Stimulated activated CD8-positive, alpha-beta memory T cell treated with anti-CD3 and anti-CD28 coated beads, Interleukin-2, amount 100 ng/mL, for 1 hour (primary cell): ENCODE data around the gene MOV10L1.
A peak's percentile ranks its signal among the peaks of the same experiment; 100 is the strongest.
"Not testable (repeated sequence)": the region's sequence is repeated elsewhere in the genome, so short reads cannot be mapped to it uniquely, and the experiment has no call there.

Source experiments
- DNase-seq, 2 donors: peaks; one replicate each; pipeline ENCODE4 v3.0.0-alpha.2; 2020; ENCODE audit warnings: low read depth in 2 of 2

The MOV10L1 gene

DNA sequence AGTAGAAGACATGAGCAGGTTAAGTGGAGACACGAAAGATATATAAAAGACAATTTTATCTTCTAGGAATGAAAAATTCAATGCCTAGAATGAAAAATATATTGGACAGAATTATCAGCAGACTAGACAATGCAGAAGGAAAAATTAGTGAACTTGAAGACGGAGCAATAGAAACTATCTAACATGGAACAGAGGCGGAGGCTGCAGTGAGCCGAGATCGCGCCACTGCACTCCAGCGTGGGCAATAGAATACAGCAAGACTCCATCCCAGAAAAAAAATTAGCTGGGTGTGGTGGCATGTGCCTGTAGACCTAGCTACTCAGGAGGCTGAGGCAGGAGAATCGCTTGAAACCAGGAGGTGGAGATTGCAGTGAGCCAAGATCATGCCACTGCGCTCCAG lies 47.5 kb downstream of the MOV10L1 start:
- DNase-seq, result not testable (repeated sequence)

DNA sequence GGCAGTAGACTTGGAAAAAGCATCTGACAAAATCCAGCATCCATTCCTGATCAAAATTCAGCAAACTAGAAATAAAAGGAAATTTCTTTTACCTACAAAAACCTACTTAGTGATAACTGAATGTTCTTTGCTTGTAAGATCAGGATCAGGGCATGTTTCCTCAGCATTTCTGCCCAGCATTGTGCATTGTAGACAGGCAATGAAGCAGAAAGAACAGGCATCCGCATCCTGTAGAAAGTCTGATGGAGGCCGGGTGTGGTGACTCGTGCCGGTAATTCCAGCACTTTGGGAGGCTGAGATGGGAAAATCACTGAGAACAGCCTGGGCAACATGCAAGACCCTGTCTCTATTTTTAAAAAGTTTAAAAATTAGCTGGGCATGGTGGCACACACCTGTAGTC lies 48.2 kb downstream of the MOV10L1 start:
- no peak for DNase-seq

GRCh38 chr22:50138988-50139387 lies 49.2 kb downstream of the MOV10L1 start:
- DNase-seq, result no peak

GRCh38 chr22:50139843-50140415 lies 50.1 kb downstream of the MOV10L1 start:
- DNase-seq, result no peak

- no peak for DNase-seq
Observed at GRCh38 chr22:50140615-50141014, 50.8 kb downstream of the MOV10L1 start.

DNA sequence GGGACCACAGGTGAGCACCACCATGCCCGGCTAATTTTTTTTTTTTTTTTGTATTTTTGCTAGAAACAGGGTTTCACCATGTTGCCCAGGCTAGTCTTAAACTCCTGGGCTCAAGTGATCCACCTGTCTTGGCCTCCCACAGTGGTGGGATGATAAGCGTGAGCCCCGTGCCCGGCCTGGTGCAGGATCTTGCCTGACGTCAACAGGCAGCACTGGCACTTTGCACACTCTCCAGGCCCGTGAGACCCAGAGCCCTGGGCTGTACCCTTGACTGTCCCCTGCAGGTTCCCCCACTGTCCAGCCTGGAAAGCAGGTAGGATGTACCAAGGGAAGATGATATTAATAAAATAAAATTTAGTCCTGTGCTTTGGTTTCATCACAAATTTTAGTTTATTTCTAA lies 51.7 kb downstream of the MOV10L1 start:
- no peak for DNase-seq

DNA sequence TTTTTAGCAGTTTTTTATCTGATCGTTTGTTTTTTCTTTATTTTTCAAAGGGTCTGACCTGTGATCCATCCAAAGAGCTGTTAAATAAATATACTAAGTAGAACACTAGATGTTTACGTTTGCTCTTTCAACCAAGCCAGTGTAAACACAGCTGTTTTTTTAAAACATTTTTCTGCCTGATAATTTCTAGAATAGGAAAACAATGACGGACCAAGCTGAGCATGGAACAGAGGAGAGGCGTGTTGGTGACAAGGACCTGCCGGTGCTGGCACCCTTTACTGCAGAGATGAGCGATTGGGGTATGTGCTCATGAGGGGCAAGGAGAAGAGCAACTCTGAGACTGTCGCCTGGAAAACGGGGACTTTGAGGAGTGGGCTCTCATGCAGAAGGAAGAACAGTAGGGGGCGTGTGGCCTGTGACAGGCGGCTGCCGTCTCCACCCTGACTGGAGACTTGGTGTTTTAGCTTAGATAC lies 52.1 kb downstream of the MOV10L1 start:
- DNase-seq, result no peak

- DNase-seq, result no peak
Observed at GRCh38 chr22:50143096-50143495, 53.3 kb downstream of the MOV10L1 start.

- no peak for DNase-seq
Observed at GRCh38 chr22:50144005-50144614, 54.3 kb downstream of the MOV10L1 start.

- DNase-seq, result no peak
Observed at GRCh38 chr22:50145721-50146438, 56.1 kb downstream of the MOV10L1 start.

DNA sequence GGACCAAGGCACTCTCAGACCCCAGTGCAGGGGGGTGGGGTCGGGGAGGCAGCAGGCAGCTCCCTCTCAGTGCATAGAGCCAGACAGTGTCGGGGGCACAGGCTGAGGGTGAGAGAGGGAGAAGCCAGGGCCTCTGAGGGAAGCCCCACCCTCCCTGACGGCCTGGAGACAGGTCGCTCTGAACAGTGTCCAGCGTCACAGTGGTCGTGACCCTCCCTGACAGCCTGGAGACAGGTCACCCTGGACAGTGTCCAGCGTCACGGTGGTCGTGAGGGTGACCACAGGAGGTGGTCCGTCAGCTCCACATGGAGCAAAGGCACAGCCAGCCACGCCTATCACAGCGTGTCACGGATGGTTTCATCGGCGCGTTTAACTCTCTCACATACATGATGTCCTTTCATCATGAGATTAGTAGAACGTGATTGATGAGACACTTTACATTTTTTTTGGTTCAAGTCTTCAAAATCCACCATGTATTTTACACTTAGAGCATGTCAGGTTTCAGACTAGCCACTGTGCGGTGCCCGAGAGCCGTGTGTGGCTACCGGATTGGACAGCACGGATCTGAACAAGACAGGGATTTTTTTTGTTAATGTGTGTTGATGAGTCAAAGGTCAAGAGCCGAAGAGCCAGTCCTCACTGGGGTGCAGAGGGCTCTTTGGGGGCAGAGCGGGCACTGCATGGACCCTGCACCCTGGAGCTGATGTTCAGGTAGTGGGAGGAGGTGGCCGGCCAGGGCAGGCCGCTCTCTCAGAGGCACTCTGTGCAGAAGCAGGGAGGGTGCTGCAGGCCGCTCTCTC lies 56.8 kb downstream of the MOV10L1 start:
- DNase-seq, result no peak

DNA sequence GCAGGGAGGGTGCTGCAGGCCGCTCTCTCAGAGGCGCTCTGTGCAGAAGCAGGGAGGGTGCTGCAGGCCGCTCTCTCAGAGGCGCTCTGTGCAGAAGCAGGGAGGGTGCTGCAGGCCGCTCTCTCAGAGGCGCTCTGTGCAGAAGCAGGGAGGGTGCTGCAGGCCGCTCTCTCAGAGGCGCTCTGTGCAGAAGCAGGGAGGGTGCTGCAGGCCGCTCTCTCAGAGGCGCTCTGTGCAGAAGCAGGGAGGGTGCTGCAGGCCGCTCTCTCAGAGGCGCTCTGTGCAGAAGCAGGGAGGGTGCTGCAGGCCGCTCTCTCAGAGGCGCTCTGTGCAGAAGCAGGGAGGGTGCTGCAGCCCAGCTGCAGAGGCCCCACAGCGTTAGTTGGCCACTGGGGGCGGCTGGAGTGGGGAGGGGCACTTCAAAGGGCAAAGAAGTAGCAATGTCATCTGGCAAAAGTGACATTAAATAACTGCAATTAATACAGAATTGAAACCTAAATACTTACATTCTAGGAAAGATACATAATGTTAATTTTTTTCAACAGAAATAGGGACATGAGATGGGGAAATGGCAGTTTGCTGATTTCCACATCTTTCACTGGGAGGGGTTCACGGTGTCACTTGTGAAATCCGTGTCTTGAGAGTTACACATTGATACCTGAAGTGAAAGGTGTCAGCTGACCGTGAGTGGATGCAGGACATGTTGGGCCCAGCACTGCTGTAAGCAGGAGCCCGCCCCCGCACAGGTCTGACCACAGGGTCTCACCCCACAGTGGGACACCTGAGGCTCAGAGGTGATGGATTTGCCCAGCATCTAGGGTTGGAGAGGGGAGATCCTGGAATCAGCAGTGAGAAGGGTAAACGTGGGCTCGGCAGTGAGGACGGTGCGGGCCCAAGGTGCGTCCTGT lies 57.7 kb downstream of the MOV10L1 start:
- DNase-seq, result not testable (repeated sequence)

- no peak for DNase-seq
Observed at GRCh38 chr22:50148166-50148500, 58.3 kb downstream of the MOV10L1 start.

DNA sequence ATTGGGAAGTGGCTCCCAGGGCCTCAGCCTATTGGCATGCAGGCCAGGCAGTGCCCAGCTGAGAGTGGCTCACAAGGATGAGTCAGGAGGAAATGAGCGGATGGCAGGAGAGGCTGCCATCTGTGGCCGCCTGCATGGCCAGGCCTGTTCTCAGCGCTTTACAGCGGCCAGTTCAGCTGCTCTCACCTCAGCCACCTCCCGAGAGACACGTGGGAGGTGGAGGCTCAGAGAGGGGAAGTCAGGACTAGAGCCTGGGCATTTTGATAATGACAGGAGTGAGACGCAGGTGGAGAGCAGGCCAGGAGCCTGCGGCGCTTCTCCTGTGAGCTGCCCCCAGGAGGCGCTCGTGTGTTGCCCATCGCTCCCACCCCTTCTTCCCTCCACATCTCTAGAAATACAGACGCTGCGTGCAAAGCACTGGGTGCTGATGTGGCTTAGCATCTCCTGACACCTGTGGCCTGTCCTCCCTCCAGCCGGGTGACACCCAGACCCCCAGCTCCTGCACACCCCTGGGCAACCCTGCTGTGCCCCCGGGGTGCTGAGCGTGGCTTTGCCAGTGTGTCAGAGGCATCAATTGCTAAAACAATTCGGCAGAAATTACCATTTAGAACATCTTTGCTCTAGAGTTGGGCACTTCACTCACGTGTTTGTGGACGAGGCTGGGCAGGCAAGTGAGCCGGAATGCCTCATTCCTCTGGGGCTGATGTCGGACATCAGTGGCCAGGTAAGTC lies 59.4 kb downstream of the MOV10L1 start:
- peak; percentile 53 to 55 for DNase-seq

- no peak for DNase-seq
Observed at GRCh38 chr22:50150161-50151129, 60.6 kb downstream of the MOV10L1 start.

GRCh38 chr22:50151571-50152537 lies 62.0 kb downstream of the MOV10L1 start:
- no peak for DNase-seq

- no peak for DNase-seq
Observed at GRCh38 chr22:50153056-50153755, 63.4 kb downstream of the MOV10L1 start.

- no peak for DNase-seq
Observed at GRCh38 chr22:50153756-50154140, 63.9 kb downstream of the MOV10L1 start.
